Tibial nerve (tissue), 4 donors: ENCODE measurements around the gene SMAD1. TPM values are rescaled to one million over a fixed set of nuclear protein-coding genes. Genes with fewer than 3 reads are reported as not detected.

Experiments
- DNase-seq, 2 donors: peaks; one replicate each; pipeline ENCODE4 v3.0.0-alpha.2; 2019; ENCODE audit warnings: low spot score in 2 of 2
- H3K27ac ChIP-seq, 4 donors: fragments of 200-600 bp; sonication (generic) in 3 of 4; one replicate each; pipeline ENCODE4 v1.5.1; 2017 to 2019; ENCODE audit warnings: mild to moderate bottlenecking in 1 of 4
- H3K27me3 ChIP-seq, 2 donors: fragments of 200-600 bp; sonication (generic) in 1 of 2; one replicate each; pipeline versions ENCODE4 v1.5.1 to v1.6.0; 2017 to 2019
- H3K36me3 ChIP-seq, 3 donors: fragments of 200-600 bp; sonication (generic); one replicate each; pipeline ENCODE4 v1.5.1; 2018 to 2019
- H3K4me1 ChIP-seq, 4 donors: fragments of 200-600 bp; sonication (generic) in 3 of 4; one replicate each; pipeline ENCODE4 v1.5.1; 2017 to 2019
- H3K4me3 ChIP-seq, 4 donors: fragments of 200-600 bp; sonication (generic) in 3 of 4; one replicate each; pipeline ENCODE4 v1.5.1; 2017 to 2019; ENCODE audit warnings: mild to moderate bottlenecking in 1 of 4, moderate library complexity in 1 of 4
- H3K9me3 ChIP-seq, 4 donors: fragments of 200-600 bp; sonication (generic) in 3 of 4; one replicate each; pipeline ENCODE4 v1.5.1; 2017 to 2019
- EP300 ChIP-seq, 2 donors: sonication (generic); formaldehyde crosslinking; IDR thresholded peaks; one replicate each; pipeline ENCODE4 v1.6.1; 2017; ENCODE audit warnings: antibody characterized with exemption in 2 of 2, mild to moderate bottlenecking in 1 of 2
- POLR2A ChIP-seq, 2 donors: fragments of 450-650 bp; IDR thresholded peaks; one replicate each; pipeline ENCODE4 v1.6.1; 2017; ENCODE audit warnings: antibody characterized with exemption in 2 of 2, mild to moderate bottlenecking in 2 of 2, moderate library complexity in 2 of 2
- WGBS, 2 donors: methylation state at CpG; one replicate each; pipeline ENCODE4 v1.1.5; 2018; 5-methylcytosine and 5-hydroxymethylcytosine counted together
- total RNA-seq, 4 donors: library from RNA; depleted of rRNA; stranded (reverse); fragments of >200 nt; gene quantifications; one replicate each; pipeline ENCODE4 v1.1.0, GENCODE V29; 2016
- TF ChIP-seq, protein P1 (sequence below), 5 experiments: fragments of 200-600 bp in 3 of 5; fragments of 450-650 bp in 2 of 5; sonication (generic) in 3 of 5; IDR thresholded peaks; one replicate each; pipeline ENCODE4 v1.5.1; 2016 to 2019; ENCODE audit warnings: antibody characterized with exemption in 5 of 5, mild to moderate bottlenecking in 3 of 5, moderate library complexity in 2 of 5

The SMAD1 gene
- total RNA-seq, 4 donors from 2014 or later, result 23.8 to 48.6 (median 34.9) TPM

GRCh38 chr4:145501051-145501660 is 19.5 kb downstream of the SMAD1 start:
- no peak overlapping the region for H3K27ac ChIP-seq
- no peak for DNase-seq
- TF ChIP-seq POLR2A (IDR thresholded peaks at IDR 0.05), result no peak
- TF ChIP-seq EP300 (IDR thresholded peaks at IDR 0.05), result peak in 1 of 2 donors; percentile 54
- no peaks in the 10 kb centered on the region for H3K36me3 ChIP-seq
- no peak overlapping the region for H3K4me3 ChIP-seq
- H3K27me3 ChIP-seq, result no peaks in the 10 kb centered on the region
- peaks cover 0 to 25% (median 0%) of the 10 kb centered on the region in 4 donors for H3K4me1 ChIP-seq
- H3K9me3 ChIP-seq, result no peaks in the 10 kb centered on the region
- WGBS, 2 donors, result 72 to 75% methylated on average over 3 of the region's 3 CpGs

GRCh38 chr4:145502809-145503208 is 21.2 kb downstream of the SMAD1 start:
- H3K4me1 ChIP-seq, result peaks cover 0 to 37% (median 5%) of the 10 kb centered on the region in 4 donors
- no peak overlapping the region for H3K27ac ChIP-seq
- no peaks in the 10 kb centered on the region for H3K27me3 ChIP-seq
- H3K36me3 ChIP-seq, result no peaks in the 10 kb centered on the region
- TF ChIP-seq POLR2A (IDR thresholded peaks at IDR 0.05), result no peak
- TF ChIP-seq, protein P1, sequence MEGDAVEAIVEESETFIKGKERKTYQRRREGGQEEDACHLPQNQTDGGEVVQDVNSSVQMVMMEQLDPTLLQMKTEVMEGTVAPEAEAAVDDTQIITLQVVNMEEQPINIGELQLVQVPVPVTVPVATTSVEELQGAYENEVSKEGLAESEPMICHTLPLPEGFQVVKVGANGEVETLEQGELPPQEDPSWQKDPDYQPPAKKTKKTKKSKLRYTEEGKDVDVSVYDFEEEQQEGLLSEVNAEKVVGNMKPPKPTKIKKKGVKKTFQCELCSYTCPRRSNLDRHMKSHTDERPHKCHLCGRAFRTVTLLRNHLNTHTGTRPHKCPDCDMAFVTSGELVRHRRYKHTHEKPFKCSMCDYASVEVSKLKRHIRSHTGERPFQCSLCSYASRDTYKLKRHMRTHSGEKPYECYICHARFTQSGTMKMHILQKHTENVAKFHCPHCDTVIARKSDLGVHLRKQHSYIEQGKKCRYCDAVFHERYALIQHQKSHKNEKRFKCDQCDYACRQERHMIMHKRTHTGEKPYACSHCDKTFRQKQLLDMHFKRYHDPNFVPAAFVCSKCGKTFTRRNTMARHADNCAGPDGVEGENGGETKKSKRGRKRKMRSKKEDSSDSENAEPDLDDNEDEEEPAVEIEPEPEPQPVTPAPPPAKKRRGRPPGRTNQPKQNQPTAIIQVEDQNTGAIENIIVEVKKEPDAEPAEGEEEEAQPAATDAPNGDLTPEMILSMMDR (IDR thresholded peaks at IDR 0.05), result no peak
- no peak for TF ChIP-seq EP300 (IDR thresholded peaks at IDR 0.05)
- no peak for DNase-seq
- WGBS, 2 donors, result 88 to 95% methylated on average over 5 of the region's 5 CpGs
- H3K4me3 ChIP-seq, result no peak overlapping the region
- no peaks in the 10 kb centered on the region for H3K9me3 ChIP-seq

DNA sequence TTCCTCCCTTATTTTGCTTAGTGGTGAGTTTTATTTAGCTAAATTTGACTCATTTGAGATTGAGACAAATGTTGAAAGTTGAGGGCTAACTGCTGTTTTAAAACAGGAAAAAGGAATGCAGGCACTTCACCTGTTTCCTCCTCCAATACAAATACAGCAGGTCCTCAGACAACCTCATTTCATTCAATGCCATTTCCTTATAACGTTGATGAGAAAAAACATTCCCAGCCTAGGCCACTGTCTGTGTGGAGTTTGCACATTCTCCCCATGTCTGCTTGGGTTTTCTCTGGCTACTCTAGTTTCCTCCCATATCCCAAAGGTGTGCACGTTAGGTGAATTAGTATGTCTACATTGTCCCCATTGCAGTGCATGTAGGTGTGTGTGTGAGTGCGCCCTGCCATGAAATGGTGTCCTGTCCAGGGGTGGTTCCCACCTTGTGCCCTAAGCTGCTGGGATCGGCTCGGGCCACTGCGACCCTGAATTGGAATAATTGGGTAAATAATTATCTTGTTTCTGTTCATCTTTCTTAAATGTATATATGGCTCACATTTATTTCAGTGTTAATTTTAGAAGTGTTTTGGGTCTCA is 21.9 kb downstream of the SMAD1 start:
- WGBS, 2 donors, result 83 to 85% methylated on average over 6 of the region's 6 CpGs
- DNase-seq, result no peak
- H3K36me3 ChIP-seq, result no peaks in the 10 kb centered on the region
- H3K4me1 ChIP-seq, result peaks cover 0 to 38% (median 5%) of the 10 kb centered on the region in 4 donors
- H3K27me3 ChIP-seq, result no peaks in the 10 kb centered on the region
- no peak overlapping the region for H3K27ac ChIP-seq
- no peak overlapping the region for H3K4me3 ChIP-seq
- TF ChIP-seq POLR2A (IDR thresholded peaks at IDR 0.05), result no peak
- TF ChIP-seq, protein P1 (IDR thresholded peaks at IDR 0.05), result no peak
- no peak for TF ChIP-seq EP300 (IDR thresholded peaks at IDR 0.05)
- no peaks in the 10 kb centered on the region for H3K9me3 ChIP-seq

DNA sequence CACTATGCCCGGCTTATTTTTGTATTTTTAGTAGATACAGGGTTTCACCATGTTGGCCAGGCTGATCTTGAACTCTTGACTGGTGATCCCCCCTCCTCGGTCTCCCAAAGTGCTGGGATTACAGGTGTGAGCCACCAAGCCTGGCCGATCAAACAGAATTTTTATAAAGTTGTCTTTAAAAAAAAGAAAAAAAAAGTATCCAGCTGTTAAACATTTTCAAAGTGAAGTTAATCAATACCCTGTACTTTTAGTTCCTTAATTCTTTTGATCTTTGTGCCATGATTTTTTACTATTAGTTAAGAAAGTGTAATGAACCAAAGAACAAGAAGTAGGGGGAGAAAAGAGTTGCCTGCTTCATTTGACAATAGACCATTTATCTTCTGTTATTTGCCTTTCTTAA is 24.3 kb downstream of the SMAD1 start:
- TF ChIP-seq POLR2A (IDR thresholded peaks at IDR 0.05), result no peak
- TF ChIP-seq EP300 (IDR thresholded peaks at IDR 0.05), result no peak
- TF ChIP-seq, protein P1 (IDR thresholded peaks at IDR 0.05), result no peak
- Histone ChIP-seq H3K36me3 (no peaks in the 10 kb centered on the region), H3K4me1 (peaks cover 0 to 38% (median 5%) of the 10 kb centered on the region in 4 donors), H3K4me3 (no peak overlapping the region), H3K9me3 (peaks cover 0 to 2% (median 0%) of the 10 kb centered on the region in 4 donors), H3K27ac (no peak overlapping the region), H3K27me3 (no peaks in the 10 kb centered on the region)
- 87 to 96% methylated on average over 3 of the region's 3 CpGs for WGBS, 2 donors
- DNase-seq, result no peak

GRCh38 chr4:145507636-145508035 is 26.0 kb downstream of the SMAD1 start:
- Histone ChIP-seq H3K27me3 (no peaks in the 10 kb centered on the region), H3K27ac (peak overlapping the region in 1 of 4 donors; percentile 3), H3K9me3 (peaks cover 0 to 18% (median 8%) of the 10 kb centered on the region in 4 donors), H3K36me3 (peaks cover 0 to 7% (median 0%) of the 10 kb centered on the region in 3 donors), H3K4me3 (no peak overlapping the region), H3K4me1 (peaks cover 0 to 33% (median 5%) of the 10 kb centered on the region in 4 donors)
- DNase-seq, result no peak
- WGBS, 2 donors, result 83% methylated on average over 1 of the region's 1 CpG
- TF ChIP-seq EP300 (IDR thresholded peaks at IDR 0.05) (no peak), POLR2A (IDR thresholded peaks at IDR 0.05) (no peak)
- TF ChIP-seq, protein P1 (IDR thresholded peaks at IDR 0.05), result no peak
